OCI-LY7 (cell line): Measurements from ENCODE around the gene ADRB1.

Experiments
- EZH2phosphoT487 ChIP-seq: fragments of 200-600 bp; sonication (generic); IDR thresholded peaks from 2 replicates; pipeline ENCODE4 v1.6.1; 2018; ENCODE audit warnings: low read depth, borderline replicate concordance, mild to moderate bottlenecking, mixed run types, antibody characterized with exemption, low read length, moderate library complexity, mixed read lengths
- TF ChIP-seq, protein P1 (sequence below): fragments of 200-600 bp; sonication (generic); conservative IDR thresholded peaks from 2 replicates; pipeline ENCODE4 v1.5.1; 2014; ENCODE audit warnings: mild to moderate bottlenecking, antibody characterized with exemption, low read length, moderate library complexity, mixed read lengths

DNA sequence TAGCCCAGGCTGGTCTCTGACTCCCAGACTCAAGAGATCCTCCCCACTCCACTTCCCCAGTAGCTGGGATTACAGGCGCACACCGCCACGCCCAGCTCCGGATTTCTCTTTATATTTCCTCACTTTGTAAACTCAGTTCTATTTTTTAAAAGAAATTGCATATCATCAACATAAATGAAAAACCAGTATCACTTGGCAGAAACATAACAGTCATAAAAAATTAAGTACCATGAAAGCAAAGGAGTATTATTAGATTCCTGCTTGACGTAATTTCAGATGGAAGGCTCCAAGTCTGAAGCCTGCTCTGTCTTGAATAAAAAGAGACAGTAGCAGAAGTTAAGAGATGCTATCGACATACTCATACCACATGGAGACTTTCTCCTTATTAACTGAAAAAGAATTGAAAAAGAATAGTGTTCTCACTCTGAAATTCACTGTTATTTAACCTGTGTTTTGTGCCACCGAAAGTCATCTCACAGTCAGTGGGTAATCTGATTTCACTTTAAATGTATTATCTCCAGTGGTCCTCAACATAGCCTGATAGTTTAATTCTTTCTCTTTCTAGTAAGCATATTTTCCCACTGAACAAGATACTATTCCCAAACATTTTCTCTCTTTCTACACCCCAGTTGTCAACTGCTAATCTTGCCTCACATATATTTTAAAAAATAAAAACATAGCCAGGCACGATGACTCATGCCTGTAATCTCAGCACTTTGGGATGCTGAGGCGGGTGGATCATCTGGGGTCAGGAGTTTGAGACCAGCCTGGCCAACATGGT, 40.3 kb upstream of the ADRB1 start:
- TF ChIP-seq, protein P1, sequence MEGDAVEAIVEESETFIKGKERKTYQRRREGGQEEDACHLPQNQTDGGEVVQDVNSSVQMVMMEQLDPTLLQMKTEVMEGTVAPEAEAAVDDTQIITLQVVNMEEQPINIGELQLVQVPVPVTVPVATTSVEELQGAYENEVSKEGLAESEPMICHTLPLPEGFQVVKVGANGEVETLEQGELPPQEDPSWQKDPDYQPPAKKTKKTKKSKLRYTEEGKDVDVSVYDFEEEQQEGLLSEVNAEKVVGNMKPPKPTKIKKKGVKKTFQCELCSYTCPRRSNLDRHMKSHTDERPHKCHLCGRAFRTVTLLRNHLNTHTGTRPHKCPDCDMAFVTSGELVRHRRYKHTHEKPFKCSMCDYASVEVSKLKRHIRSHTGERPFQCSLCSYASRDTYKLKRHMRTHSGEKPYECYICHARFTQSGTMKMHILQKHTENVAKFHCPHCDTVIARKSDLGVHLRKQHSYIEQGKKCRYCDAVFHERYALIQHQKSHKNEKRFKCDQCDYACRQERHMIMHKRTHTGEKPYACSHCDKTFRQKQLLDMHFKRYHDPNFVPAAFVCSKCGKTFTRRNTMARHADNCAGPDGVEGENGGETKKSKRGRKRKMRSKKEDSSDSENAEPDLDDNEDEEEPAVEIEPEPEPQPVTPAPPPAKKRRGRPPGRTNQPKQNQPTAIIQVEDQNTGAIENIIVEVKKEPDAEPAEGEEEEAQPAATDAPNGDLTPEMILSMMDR = no peak
- no peak for TF ChIP-seq EZH2phosphoT487
